K562 (cell line): ENCODE measurements around the gene GFOD1. TPM values are rescaled to one million over a fixed set of nuclear protein-coding genes. Genes with fewer than 3 reads are reported as not detected.

Experiments
- DACH1 ChIP-seq: fragments of 450-650 bp; IDR thresholded peaks from 2 replicates; pipeline ENCODE4 v1.6.1; 2018; ENCODE audit not compliant: partially characterized antibody
- ELF4 ChIP-seq: fragments of 450-650 bp; formaldehyde crosslinking; IDR thresholded peaks from 2 replicates; pipeline ENCODE4 v1.4.0; 2022; ENCODE audit warnings: missing genetic modification characterization
- GABPB1 ChIP-seq: sonication (generic); formaldehyde crosslinking; IDR thresholded peaks from 2 replicates; pipeline ENCODE4 v1.8.0; 2022; ENCODE audit warnings: mild to moderate bottlenecking, missing genetic modification reagents
- MAFK ChIP-seq: IDR thresholded peaks from 2 replicates; pipeline ENCODE4 v1.6.1; 2011; ENCODE audit warnings: low read length, improper control_type of control experiment
- MGA ChIP-seq: fragments of 450-650 bp; IDR thresholded peaks from 2 replicates; pipeline ENCODE4 v1.6.1; 2016; ENCODE audit warnings: mild to moderate bottlenecking, moderate library complexity
- NUFIP1 ChIP-seq: fragments of 450-650 bp; IDR thresholded peaks from 2 replicates; pipeline ENCODE4 v1.6.1; 2018; ENCODE audit not compliant: partially characterized antibody
- TCF7 ChIP-seq: sonication (generic); IDR thresholded peaks from 2 replicates; pipeline ENCODE4 v1.6.1; 2016; ENCODE audit warnings: antibody characterized with exemption, borderline replicate concordance
- ZBTB1 ChIP-seq: sonication (generic); formaldehyde crosslinking; IDR thresholded peaks from 2 replicates; pipeline ENCODE4 v1.8.1; 2023; ENCODE audit warnings: missing genetic modification reagents, low read depth, mild to moderate bottlenecking, borderline replicate concordance
- ZBTB7A ChIP-seq: IDR thresholded peaks from 2 replicates; pipeline ENCODE4 v1.6.1; 2011; ENCODE audit warnings: low read depth, mild to moderate bottlenecking, low read length, moderate library complexity, borderline replicate concordance; ENCODE audit not compliant: control insufficient read depth
- ZKSCAN8 ChIP-seq: fragments of 200-800 bp; sonication (Bioruptor generic); IDR thresholded peaks from 2 replicates; pipeline ENCODE4 v1.6.1; 2016; ENCODE audit warnings: missing genetic modification characterization, missing compliant biosample characterization
- ZNF274 ChIP-seq: IDR thresholded peaks from 2 replicates; pipeline ENCODE4 v1.6.1; 2011; ENCODE audit warnings: low read depth, mild to moderate bottlenecking, low read length, moderate library complexity, borderline replicate concordance
- polyA plus RNA-seq, 8 experiments: library from polyadenylated mRNA; depleted of rRNA in 4 of 8; stranded (reverse) in 5 of 8; unstranded in 3 of 8; fragments of >200 nt; fragmentation: Nextera tagmentation in 2 of 8; fragmentation: Illumina TruSeq in 1 of 8; extraction: Ambion mirVana in 2 of 8; extraction: Trizol in 1 of 8; gene quantifications; 2 replicates each; pipeline versions ENCODE4 v1.2.1 to v1.2.3, GENCODE V29; 2011 to 2014; ENCODE audit warnings: inconsistent platforms in 1 of 8, missing spikeins in 1 of 8
- total RNA-seq, 7 experiments: library from RNA; depleted of rRNA in 6 of 7; stranded (reverse); fragments of >200 nt in 6 of 7; fragmentation: Illumina TruSeq in 2 of 7; extraction: Trizol in 2 of 7; gene quantifications; 2 replicates each; pipeline versions ENCODE4 v1.2.1 to v1.2.3, GENCODE V29; 2011 to 2021; ENCODE audit warnings: low replicate concordance in 1 of 7
- TF ChIP-seq, protein P1 (sequence below), 2 experiments: fragments of 450-650 bp; IDR thresholded peaks; 2 replicates each; pipeline ENCODE4 v1.6.1; 2018; ENCODE audit warnings: mild to moderate bottlenecking in 2 of 2, low read depth in 1 of 2; ENCODE audit not compliant: partially characterized antibody in 2 of 2

GFOD1 gene
- total and polyA plus RNA-seq, 9 of the 15 experiments (the other 6 are each of a cell fraction or from before 2014, with no cell fraction given): 3.8 to 12.0 (median 8.2) TPM

- TF ChIP-seq TCF7 (peak; percentile 56; the same call in 1 of the 2 replicates), ZBTB1 (CRISPR knock-in tag) (no peak; the same call in 1 of the 2 replicates), ZKSCAN8 (CRISPR knock-in tag) (peak; percentile 4; the same call in 1 of the 2 replicates), DACH1 (no peak), GABPB1 (CRISPR knock-in tag) (peak; percentile 46), MGA (0 out of 2 replicates have a peak, but pooled peaks have one; percentile 10), ZNF274 (peak; percentile 52; the same call in 1 of the 2 replicates), ZBTB7A (no peak), ELF4 (CRISPR knock-in tag) (peak; percentile 59; the same call in 1 of the 2 replicates), MAFK (peak; percentile 46; the same call in 1 of the 2 replicates), NUFIP1 (no peak)
- TF ChIP-seq, protein P1, sequence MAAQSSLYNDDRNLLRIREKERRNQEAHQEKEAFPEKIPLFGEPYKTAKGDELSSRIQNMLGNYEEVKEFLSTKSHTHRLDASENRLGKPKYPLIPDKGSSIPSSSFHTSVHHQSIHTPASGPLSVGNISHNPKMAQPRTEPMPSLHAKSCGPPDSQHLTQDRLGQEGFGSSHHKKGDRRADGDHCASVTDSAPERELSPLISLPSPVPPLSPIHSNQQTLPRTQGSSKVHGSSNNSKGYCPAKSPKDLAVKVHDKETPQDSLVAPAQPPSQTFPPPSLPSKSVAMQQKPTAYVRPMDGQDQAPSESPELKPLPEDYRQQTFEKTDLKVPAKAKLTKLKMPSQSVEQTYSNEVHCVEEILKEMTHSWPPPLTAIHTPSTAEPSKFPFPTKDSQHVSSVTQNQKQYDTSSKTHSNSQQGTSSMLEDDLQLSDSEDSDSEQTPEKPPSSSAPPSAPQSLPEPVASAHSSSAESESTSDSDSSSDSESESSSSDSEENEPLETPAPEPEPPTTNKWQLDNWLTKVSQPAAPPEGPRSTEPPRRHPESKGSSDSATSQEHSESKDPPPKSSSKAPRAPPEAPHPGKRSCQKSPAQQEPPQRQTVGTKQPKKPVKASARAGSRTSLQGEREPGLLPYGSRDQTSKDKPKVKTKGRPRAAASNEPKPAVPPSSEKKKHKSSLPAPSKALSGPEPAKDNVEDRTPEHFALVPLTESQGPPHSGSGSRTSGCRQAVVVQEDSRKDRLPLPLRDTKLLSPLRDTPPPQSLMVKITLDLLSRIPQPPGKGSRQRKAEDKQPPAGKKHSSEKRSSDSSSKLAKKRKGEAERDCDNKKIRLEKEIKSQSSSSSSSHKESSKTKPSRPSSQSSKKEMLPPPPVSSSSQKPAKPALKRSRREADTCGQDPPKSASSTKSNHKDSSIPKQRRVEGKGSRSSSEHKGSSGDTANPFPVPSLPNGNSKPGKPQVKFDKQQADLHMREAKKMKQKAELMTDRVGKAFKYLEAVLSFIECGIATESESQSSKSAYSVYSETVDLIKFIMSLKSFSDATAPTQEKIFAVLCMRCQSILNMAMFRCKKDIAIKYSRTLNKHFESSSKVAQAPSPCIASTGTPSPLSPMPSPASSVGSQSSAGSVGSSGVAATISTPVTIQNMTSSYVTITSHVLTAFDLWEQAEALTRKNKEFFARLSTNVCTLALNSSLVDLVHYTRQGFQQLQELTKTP (IDR thresholded peaks at IDR 0.05; ENCODE audit: low read depth in 1 of 2, partially characterized antibody in 2 of 2): peak in 1 of 2 experiments; percentile 69
These were observed 132.9 kb downstream of the GFOD1 start (continued) for GRCh38 chr6:13354331-13355042.
